HG02759 (cell line): ENCODE results near the gene FEM1C.

ENCODE experiments used
- ATAC-seq: cut with Tn5 transposase; IDR thresholded peaks from one replicate; pipeline ENCODE4 v1.9.1; 2021; ENCODE audit warnings: mild to moderate bottlenecking, moderate library complexity; ENCODE audit not compliant: unreplicated experiment

Gene FEM1C, protein sequence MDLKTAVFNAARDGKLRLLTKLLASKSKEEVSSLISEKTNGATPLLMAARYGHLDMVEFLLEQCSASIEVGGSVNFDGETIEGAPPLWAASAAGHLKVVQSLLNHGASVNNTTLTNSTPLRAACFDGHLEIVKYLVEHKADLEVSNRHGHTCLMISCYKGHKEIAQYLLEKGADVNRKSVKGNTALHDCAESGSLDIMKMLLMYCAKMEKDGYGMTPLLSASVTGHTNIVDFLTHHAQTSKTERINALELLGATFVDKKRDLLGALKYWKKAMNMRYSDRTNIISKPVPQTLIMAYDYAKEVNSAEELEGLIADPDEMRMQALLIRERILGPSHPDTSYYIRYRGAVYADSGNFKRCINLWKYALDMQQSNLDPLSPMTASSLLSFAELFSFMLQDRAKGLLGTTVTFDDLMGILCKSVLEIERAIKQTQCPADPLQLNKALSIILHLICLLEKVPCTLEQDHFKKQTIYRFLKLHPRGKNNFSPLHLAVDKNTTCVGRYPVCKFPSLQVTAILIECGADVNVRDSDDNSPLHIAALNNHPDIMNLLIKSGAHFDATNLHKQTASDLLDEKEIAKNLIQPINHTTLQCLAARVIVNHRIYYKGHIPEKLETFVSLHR

DNA sequence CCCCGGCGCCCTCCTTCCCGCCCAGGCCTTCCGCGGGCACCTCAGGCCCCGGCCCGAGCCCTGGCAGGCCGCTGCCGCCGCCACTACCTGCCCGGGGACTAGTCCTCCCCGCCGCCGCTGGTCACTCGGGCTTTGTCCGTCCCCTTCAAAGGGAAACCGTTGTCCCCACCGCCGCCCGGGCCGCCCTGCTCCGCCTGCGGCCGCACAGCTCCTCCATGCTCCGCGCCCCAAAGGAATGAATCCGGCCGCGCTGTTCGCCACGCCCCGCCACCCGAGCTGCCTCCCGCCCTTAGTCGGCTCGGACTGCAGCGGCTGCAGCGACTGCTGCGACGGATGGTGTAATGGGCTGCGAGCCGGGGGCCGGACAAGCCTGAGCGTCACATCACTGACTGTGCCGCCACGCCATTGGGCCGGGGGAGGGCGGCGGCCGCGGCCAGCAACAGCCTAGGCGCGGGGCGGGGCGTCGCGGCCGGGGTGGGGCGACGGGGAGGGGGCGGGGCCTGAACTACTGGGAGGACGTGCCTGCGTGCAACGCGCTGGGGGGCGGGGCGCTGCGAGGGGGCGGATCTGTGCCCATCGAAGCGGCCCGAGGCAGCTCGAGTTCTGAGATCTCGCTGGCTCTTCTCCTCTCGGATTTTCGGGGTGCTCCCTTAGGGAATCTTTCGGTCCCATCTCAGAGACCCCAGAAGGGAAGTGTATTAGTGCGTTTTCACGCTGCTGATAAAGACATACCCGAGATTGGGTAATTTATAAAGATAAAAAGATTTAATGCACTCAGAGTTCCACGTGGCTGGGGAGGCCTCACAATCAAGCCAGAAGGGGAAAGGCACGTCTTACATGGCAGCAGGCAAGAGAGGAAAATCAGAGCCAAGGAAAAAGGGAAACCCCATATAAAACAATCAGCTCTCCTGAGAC is at the start of gene FEM1C:
FEM1C (minus strand) TSS at position 340 of the 915 bp plus-strand sequence. CDS start 1,282 bp downstream, outside the sequence.
- ATAC-seq = peak; percentile 98

DNA sequence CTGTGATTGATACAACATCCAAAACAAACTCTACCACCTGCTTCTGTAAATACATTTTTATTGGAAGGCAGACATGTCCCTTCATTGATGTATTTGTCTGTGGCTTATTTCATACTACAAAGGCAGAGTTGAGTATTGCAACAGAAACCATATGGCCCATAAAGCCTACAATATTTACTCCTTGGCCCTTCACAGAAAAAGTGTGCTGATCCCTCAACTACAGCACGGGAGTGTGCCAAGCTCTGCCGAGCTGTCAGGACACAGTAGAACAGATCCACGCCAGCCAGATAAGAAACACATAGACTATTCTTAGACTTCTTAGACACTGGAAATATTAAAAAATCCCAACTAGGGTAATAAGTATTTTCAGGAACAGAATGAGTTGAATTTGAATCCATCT is 44.5 kb upstream of the FEM1C start:
- peak; percentile 22 for ATAC-seq

DNA sequence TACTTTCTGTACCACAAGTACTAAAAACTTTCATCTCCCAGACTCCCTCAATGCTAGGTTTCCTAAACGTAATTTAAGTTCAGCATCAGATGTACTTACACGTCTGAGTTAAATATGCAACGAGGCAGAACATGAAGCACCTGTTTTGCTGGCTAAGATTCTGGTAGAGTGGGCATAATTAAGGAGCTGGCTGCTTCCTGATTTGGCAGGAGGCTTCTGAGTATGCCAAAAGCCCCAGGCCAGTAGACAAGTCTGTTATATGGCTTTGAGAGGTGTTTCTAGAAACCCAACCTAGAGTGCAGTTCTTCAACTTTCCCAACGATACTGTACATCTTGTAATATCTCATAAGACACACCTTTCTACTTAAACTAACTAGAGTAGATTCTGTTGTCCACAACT is 44.1 kb upstream of the FEM1C start:
- peak; percentile 64 for ATAC-seq

DNA sequence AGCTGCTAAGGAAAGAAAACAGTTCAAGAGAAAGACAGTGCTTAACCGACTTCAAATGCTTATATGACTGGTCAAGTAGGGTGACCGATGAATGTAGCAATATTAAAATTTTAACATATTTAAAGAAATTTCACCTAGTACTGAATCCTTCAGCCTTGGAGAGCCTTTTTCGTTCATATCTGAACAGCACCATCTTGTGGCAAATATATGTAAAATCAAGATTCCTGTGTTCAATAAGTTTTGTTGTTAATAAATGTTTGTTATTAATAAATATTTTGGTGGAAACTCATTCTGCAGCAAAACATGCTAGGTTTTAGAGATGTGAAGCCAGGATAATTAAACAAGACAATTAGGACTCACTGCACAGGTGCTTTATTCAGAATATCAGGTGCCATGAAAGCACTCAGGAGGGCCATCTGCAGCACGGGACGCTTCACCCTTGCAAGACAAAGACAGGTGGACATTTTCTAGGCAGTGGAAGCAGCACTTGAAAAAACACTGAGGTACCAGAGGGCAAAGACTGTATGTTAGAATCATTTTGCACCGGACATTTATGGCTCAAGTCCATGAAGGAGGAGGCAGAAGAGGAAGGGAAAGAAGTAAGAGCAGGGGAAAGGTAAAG is 42.1 kb upstream of the FEM1C start:
- ATAC-seq = no peak

DNA sequence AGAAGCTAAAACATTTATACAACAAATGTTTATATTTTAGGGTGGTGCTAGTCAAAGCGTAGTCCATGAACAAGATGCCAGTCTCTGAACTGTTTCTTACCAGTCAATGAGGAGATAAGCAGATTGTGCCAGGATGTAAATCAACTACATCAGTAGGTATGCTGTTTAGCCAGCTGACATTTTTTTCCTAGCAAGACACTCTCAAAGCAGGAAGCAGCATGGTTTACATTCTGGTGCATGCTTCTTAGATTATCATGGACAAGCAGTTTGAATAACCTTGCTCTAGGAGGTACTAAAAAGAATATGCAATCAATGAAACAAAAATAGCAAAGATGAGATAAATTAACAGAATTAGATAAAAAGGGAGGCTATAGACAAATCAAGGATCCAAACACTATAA is 40.7 kb upstream of the FEM1C start:
- no peak for ATAC-seq

DNA sequence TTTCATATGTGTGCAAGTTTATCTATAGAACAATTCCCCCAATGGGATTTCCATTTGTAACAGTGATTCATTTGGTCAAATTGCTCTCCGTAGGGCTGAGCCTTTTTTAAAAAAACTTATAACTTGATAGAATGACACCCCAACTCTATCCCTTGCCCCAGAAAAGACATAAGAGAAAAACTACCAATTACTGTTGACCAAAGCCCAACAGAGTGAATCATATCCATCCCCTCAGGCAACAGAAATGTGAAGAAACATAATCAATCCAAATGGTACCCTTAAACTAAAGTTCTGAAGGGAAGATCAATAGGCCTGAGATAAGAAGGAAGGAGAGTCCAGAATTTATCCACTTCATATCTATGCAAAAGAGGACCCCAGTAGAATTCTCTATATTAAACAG is 39.9 kb upstream of the FEM1C start:
- ATAC-seq = no peak

DNA sequence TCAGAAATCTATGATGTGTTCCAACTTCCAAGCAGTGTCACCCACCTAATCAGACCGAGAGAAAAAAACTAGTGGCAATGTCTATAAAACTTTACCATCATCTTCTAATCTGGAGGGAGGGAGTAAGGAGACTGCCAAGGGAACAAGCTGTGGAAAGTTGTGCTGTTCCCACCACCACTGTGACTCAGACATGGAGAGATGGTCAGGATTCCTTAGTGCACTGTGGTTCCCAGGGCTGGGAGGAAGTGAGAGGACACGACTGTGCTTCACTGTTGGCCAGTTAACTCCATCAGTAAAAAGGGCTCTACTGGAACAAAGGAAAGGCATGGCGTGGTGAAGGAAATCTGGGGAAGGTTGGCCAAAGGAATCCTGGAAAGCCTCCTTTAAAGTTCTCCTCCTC is 38.9 kb upstream of the FEM1C start:
- ATAC-seq = no peak

DNA sequence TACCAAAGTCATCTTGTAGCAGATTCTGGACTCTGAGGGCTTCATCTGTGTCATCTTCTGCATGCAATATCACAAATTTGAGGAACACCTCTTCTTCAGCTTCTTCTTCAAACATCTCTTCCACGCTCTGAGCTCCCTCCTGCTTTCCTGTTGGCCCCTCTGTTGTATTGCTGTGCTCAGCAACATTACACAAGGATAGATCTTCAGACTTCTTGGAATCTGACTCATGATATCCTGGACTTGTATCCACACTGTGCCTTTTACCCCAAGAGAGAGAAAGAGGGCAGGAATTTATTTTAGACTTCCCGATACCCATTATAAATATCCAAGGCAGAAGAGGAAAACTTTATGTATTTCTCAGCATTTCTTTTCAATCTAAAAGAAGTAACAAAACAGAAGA is 36.4 kb upstream of the FEM1C start:
- no peak for ATAC-seq

DNA sequence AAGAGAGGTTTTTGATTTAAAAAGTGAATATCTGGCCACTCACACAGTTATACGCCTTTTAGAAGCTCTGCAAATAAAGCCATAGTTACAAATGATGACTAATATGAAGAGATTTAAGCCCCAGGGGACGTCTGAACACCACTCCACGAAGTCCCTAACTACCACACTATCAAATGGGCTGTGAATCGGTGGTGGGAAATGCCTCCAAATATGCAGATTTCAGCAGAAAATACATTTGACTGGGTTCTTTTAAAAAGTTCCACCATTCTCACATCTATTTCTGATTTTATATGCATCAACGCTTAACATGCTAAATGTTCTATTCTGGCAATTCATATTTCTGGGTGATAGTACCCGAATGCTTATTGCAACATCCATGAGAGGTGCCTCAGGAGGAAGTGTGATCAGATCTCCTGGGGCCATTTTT is 35.2 kb upstream of the FEM1C start:
- ATAC-seq = peak; percentile 73

DNA sequence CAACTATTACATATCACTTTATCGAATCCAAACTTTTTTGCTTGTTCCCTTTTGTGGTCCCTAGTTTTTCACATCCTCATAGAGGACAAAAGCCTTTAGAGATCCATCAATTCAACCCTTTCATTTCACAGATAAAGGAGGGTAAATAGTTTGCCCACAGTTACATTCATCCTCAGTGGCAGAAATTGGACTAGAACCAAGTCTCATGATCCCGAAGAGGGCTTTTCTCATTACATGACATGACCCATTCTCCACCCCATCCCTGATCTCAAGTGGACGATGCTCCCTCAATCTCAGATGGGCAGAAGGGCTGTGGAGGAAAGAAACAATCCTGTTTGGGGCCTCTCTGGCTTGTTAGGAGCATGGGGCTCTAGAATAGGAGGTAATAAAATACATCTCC is 34.6 kb upstream of the FEM1C start:
- peak; percentile 1 for ATAC-seq

DNA sequence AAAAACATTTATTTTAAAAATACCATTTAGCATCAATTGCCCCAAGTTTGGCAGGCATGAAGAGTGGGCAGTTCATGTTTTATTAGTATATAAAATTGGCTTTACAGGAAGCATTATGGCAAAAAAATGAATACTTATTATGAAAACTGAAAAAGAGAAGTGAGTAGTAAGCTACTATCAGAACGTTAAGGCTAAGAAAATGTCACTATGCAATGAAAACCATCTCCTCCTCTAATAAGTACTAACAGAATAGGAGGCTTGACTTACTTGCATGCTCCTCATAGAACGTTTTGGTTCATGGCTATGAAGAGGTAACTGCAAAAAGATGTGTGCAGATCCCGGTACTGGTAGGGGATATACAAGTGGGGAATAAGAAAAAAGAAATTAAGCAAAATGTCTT is 34.1 kb upstream of the FEM1C start:
- peak; percentile 33 for ATAC-seq

DNA sequence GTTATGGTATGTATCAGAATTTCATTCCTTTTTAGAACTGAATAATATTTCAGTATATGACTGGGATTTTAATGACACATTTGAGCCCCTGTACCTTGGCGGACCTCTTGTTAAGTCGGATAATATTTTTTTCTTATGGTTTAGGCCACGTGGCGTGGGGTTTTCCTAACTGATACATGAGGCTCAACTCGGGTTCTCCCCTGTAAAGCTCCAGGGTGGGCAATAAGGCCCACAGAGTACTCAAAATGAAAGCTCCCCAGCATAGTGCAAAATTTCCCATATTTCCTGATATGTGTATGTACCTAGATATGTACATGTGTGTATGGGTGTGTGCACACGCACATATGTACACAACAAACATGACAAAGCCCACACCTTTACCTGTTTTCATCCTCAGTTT is 33.2 kb upstream of the FEM1C start:
- peak; percentile 29 for ATAC-seq

DNA sequence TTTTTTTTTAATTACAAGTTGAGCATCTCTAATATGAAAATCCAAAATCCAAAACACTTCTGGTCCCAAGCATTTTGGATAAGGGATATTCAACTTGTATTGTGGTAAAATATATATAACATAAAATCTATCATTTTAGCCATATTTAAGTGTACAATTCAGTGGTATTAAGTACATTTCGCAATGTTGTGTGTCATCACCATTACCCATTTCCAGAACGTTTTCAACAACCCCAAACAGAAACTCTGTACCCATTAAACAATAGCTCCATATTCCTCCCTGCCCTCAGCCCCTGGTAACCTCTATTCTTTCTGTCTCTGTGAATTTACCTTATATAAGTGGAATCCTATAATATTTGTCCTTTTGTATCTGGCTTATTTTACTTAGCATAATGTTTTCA is 32.8 kb upstream of the FEM1C start:
- ATAC-seq = no peak

DNA sequence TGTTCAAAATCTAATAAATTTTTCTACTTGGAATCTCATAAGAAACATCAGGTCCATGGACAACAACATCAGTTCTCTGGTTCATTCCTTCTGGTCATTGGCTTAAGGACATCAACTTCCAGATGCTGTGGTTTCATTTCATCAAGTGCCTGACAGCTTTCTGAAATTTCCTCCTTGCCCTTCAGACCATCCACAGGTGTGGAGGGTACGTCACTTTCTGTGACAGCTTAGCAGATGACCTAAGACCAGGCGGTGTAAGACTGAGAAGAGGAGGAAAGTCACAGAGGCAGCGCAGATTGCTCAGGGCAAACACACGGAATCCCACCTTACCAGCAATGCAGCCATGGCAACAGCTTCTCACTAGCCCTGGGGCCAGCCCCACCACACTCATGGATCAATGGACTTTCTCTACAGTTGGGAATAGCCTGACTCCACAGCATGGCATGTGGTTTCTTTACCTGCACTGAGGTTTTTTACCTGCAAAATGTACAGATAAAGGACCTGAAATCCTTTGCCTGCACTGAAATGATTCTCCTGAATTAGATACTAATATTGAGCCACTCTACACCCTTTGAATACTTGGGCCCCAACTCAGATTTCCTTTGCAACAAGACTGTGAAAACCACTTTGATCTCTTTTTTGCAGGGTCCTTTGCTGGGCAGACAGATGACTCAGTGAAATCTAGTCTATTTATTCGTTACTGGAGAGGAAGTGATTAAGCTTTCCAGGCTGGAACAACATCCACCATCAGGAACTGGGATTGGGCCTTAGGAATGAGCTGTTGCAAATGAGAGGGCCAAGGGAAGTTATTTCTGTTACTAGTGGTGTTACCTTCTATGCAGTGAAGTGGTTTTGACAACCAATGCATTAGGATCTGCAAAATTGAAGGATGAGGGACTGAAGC is 30.8 kb upstream of the FEM1C start:
- no peak for ATAC-seq

DNA sequence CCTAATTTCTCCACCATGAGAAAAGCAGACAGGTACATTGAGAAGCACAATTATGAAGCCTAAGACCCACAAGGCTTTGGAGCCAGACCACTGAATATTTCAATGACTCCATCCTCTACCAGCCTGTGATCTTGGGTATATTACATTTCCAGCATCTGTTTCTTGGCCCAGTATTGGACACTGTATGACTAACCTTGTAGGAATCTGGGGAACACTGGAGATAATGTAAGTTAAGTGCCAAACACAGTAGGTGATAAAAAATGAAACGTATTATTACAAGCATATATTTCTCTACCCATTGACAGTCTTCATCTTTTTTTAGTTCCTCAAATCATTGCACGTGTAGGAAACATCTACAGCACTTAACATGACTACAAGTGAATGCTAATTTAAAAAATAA is 28.6 kb upstream of the FEM1C start:
- no peak for ATAC-seq

DNA sequence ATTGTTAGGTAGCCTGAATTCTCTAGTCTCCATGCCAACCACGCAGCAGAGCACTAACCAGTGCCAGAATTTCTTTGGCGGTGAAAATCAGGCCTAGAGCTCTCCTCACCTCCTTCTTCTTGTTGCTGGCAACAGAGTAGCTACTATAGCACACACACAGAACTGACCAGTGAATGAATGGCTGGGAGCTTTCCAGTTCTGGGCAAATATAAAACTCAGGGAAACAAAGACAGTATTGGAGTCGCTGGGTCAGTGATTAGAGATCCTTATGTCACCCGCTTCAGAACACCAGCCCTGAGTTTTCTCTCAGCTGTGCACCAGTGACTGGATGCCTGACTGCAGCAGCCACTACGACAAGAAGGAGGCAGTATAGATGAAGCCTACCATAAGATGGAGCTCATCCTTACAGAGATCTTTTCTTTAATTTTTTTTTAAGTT is 26.9 kb upstream of the FEM1C start:
- no peak for ATAC-seq

DNA sequence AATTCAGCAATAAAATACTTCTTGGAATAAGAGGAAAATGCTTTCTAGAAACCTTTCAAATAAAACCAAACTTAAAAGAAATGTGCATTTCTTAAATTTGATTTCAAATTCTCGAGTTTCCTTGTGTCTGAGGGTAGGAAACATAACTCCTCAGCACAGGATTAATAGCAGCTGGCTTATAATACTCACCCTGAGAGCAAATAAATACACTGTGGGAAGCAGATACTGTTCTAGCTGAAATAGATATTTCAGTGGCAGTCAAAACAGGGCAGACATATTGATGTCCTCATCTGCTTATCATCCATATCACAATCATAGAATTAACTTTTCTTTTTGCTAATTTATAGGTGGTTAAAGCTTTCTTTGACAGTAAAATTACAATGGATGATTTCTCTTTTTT is 24.1 kb upstream of the FEM1C start:
- ATAC-seq = no peak

DNA sequence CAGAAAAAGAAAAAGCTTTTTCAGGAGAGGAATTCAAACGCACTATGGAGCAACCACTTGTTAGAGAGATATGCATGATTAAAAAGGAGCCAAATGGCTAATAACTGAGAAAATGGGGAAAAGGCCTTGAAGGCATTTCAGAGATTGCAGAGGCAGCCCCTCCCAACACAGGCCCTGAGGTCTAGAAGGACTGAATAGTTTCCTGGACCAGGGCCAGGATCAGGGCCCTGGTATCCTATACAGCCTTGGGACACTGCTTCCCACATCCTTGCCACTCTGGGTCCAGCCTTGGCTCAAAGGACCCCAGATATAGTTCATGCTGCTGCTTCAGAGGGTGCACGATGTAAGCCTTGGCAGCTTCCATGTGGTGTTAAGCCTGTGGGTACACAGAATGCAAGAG is 20.7 kb upstream of the FEM1C start:
- ATAC-seq = no peak

DNA sequence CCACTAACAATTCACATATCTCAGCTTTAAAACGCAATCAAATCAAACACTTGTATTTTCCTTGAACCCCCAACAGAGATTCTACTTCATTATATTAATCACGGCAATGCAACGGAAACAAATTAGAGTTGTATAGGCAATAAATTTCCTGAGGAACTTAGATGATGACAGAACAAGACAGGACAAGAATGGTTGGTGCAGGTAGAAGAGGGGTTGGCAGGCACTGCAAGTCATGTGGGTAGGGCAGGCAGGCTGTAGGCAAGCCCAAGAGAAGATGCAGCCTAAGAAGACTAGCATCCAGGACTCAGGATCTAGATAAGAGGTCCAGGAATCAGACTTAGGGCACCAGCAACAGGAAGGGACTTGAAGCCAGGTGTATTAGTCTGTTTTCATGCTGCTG is 16.6 kb upstream of the FEM1C start:
- ATAC-seq = no peak

DNA sequence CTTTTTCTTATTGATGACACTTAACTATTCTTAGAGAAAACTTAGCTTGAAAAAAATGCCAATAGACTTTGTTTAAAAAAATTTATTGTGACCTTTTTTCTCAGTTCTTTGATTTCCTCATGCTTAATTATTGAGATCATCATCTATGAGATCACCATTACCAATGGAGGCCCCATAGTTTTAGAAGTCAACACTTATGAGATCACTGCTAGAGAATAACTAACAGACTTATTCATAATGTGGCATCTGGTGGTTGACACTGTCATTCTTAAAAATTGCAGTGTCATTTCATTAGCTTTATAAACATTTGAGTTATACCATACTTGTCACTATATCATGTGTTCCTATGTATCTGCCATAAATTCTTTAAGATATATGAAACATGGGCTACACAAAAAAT is 14.9 kb upstream of the FEM1C start:
- no peak for ATAC-seq
